Fibroblast of pulmonary artery (primary cell): Measurements from ENCODE around the gene IPO9.

ENCODE experiments used
- DNase-seq: peaks from one replicate; pipeline ENCODE4 v3.0.0-alpha.2; 2010; ENCODE audit warnings: low read depth
- H3K4me3 ChIP-seq: replicated peaks from 2 replicates; pipeline ENCODE4 v1.5.1; 2011; ENCODE audit warnings: low read depth, mild to moderate bottlenecking, control low read depth, low read length, moderate library complexity
- CTCF ChIP-seq: IDR thresholded peaks from 2 replicates; pipeline ENCODE4 v1.5.1; 2011; ENCODE audit warnings: mild to moderate bottlenecking, control low read depth, low read length, inconsistent platforms; ENCODE audit errors: missing control alignments

The IPO9 gene

DNA sequence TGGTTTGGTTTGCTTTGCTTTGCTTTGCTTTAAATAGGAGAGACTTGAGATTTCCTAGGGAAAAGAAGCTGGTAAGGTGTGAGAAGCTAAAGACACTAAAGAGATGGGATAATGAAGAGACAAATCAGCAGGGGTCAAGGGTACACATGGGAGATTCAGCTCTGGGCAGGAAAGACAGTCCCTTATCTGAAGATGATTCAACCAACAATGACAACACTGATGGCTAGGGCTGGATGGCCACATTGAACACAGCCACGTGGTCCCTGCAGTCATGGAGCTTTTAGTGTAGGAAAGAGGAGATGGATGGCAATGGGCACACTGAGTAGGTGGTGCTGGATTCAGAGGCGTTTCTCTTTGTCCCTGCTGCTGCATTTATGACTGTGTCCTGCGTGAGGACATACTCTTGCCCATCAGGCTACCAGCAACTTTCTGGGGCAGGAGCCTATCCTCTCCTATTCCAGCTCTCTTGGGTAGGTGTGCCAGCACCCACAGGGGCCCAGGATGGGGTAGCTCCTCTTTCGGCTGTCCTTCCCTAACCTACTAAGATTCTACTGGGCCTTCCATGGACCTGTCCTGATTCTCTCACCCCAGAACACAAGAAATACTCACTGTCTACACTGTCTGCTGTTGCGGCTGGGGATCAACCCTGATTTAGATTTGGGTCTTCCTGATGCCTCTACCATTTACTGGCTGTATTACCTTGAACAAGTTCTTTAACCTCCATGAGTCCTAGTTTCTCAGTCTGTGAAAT, 58.3 kb downstream of the IPO9 start:
- no peak overlapping the region for H3K4me3 ChIP-seq
- no peak for DNase-seq
- TF ChIP-seq CTCF = no peak

DNA sequence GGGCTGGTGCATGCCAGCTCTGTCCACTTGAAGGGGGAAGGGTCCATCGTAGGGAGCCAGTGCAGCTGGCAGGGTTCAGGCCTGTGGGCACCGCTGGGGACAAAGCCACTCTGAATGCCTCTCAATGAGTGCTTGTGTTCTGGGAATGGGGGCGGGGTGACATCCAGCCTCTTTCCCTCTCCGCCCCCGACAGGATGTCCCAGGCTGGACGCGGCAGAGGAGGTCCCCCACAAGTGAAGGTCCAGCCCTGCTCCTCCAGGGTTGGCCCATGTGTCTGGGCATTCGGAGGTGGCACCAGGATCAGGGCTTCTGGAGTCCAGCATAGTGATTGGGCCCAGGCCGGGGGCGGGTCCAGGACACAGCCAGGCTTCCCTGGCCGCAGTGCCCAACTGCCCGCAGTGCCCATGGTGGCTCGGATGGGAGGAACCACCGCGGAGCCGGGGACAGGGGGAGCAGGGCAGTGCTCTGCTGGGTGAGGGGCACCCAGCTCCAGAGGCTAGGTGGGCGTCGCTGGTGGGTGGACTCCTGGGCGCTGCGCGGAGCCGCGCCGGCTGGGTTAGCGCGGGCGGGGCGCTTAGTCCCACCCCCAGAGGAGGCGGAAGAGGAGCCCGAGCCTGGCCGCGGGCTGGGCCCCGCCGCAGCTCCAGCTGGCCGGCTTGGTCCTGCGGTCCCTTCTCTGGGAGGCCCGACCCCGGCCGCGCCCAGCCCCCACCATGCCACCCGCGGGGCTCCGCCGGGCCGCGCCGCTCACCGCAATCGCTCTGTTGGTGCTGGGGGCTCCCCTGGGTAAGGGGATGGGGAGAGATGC, 59.5 kb downstream of the IPO9 start, which contains the start of gene SHISA4:
Gene SHISA4 (plus strand): TSS at position 617 of the 808 bp plus-strand sequence. CDS start 97 bp downstream, at position 714.
- H3K4me3 ChIP-seq = peak within 1 kb of the TSS; percentile 71
- TF ChIP-seq CTCF = no peak
- DNase-seq = peak; percentile 49

DNA sequence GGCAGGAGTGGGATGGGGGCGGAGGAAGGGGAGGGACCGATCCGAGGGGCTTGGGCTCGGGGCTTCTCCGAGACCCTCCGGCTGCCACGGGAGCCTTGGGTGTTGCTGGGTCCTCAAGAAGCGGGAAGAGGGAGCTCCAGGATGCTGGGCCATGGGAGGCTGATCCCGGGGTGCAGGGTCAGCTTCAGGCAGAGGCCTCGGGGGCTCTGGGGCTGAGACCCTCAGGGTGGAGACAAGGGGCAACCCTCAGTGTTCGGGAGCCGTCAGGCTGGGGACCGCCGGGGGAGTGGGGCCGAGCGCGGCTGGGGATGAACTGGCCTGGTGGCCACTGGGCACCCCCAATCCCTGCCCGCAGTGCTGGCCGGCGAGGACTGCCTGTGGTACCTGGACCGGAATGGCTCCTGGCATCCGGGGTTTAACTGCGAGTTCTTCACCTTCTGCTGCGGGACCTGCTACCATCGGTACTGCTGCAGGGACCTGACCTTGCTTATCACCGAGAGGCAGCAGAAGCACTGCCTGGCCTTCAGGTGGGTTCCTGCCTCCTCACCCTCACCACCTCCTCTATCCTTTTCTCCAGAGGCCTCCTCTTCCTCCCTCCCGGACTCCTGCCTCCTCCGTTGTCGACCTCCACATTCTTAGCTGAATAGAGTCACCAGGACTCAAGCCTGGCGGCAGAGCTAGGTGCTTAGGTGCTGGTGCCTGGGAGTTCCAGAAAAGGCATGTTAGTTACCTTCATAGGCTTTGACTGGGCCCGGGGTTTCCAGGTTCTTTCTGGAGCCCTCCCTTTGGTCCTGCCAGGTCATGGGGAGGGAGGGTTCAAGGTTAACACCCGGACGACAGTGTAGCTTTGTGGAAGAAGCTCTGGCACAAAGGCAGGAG, 60.4 kb downstream of the IPO9 start:
- peak overlapping the region; percentile 71 for H3K4me3 ChIP-seq
- TF ChIP-seq CTCF = no peak
- no peak for DNase-seq

DNA sequence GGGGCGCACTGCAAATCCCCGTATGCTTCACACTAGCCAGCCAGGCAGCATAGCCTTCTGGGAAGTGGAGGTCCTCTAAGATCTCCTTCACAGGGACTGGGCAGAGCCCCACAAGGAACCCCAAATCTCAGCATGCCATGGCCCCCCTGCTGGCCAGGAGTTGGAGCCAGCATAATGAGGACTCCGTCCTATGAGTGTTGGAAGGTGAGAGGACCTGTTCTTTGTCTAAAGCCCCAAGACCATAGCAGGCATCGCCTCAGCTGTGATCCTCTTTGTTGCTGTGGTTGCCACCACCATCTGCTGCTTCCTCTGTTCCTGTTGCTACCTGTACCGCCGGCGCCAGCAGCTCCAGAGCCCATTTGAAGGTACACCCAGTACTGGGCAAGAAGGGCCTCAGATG, 61.3 kb downstream of the IPO9 start:
- no peak for DNase-seq
- TF ChIP-seq CTCF = no peak
- H3K4me3 ChIP-seq = no peak overlapping the region

DNA sequence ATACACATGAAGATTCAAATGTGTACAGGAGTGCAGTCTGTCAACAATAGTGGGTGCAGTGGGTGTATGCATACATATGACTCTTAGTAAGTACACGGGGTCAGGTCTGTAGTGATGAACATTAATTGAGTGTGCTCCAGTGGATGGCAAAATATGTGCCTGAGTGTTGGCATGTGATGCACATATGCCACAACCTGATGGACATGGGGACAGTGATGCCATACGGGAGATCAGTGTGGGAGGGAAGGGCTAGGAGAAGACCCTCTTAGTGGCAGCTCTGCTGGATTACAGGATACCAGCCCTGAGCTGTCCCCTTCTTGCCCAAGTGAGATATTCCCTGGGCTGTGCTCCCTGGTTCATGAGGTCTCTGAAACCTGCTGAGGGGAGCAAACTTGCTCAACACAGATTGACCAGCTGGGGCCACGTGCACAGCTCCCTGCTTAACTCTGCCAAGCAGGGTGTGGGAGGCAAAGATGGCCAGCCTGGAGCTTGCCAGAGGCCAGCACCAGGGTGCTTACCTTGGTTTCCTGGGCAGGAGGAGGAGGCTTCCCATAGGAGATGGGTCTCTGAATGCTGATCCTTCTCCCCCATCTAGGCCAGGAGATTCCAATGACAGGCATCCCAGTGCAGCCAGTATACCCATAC, 62.0 kb downstream of the IPO9 start:
- H3K4me3 ChIP-seq = no peak overlapping the region
- DNase-seq = no peak
- TF ChIP-seq CTCF = no peak

- TF ChIP-seq CTCF = no peak
- no peak for DNase-seq
Observed at GRCh38 chr1:201891451-201892045, 62.6 kb downstream of the IPO9 start.

More at GRCh38 chr1:201891451-201892045, 62.6 kb downstream of the IPO9 start:
- H3K4me3 ChIP-seq = no peak overlapping the region
